MM.1S (cell line): ENCODE data around the gene TBC1D7.

Experiments
- DNase-seq: peaks from one replicate; pipeline ENCODE4 v3.0.0-alpha.2; 2015
- H2AFZ ChIP-seq: fragments of 300-600 bp; sonication (generic); 2 replicates; pipeline ENCODE4 v1.6.0; 2016; ENCODE audit warnings: antibody characterized with exemption, low read length
- H3F3A ChIP-seq: fragments of 300-600 bp; sonication (generic); 2 replicates; pipeline ENCODE4 v1.6.1; 2016; ENCODE audit warnings: mild to moderate bottlenecking, antibody characterized with exemption, low read length, moderate library complexity, mixed read lengths; ENCODE audit not compliant: insufficient read depth
- H3K27ac ChIP-seq: fragments of 300-600 bp; sonication (generic); 2 replicates; pipeline ENCODE4 v1.5.1; 2016; ENCODE audit warnings: mild to moderate bottlenecking, low read length
- H3K27me3 ChIP-seq: fragments of 300-600 bp; sonication (generic); replicated peaks from 2 replicates; pipeline ENCODE4 v1.6.0; 2016; ENCODE audit warnings: low read length; ENCODE audit not compliant: insufficient read depth
- H3K36me3 ChIP-seq: fragments of 300-600 bp; sonication (generic); replicated peaks from 2 replicates; pipeline ENCODE4 v1.6.1; 2016; ENCODE audit warnings: mild to moderate bottlenecking, low read length, mixed read lengths; ENCODE audit not compliant: insufficient read depth
- H3K4me1 ChIP-seq: fragments of 300-600 bp; sonication (generic); 2 replicates; pipeline ENCODE4 v1.6.1; 2016; ENCODE audit warnings: low read length, mixed read lengths
- H3K4me2 ChIP-seq: fragments of 300-600 bp; sonication (generic); 2 replicates; pipeline ENCODE4 v1.6.0; 2016; ENCODE audit warnings: low read depth, low read length
- H3K4me3 ChIP-seq: fragments of 300-600 bp; sonication (generic); 2 replicates; pipeline ENCODE4 v1.5.1; 2016; ENCODE audit warnings: low read length, mixed read lengths
- H3K79me2 ChIP-seq: fragments of 300-600 bp; sonication (generic); 2 replicates; pipeline ENCODE4 v1.6.1; 2016; ENCODE audit warnings: mixed run types, low read length, mixed read lengths
- H3K9ac ChIP-seq: fragments of 300-600 bp; sonication (generic); 2 replicates; pipeline ENCODE4 v1.6.1; 2016; ENCODE audit warnings: low read length, mixed read lengths
- H3K9me2 ChIP-seq: fragments of 300-600 bp; sonication (generic); replicated peaks from 2 replicates; pipeline ENCODE4 v1.6.1; 2016; ENCODE audit warnings: mild to moderate bottlenecking, low read length, mixed read lengths; ENCODE audit not compliant: insufficient read depth
- H3K9me3 ChIP-seq: fragments of 300-600 bp; sonication (generic); replicated peaks from 2 replicates; pipeline ENCODE4 v1.6.1; 2016; ENCODE audit warnings: mild to moderate bottlenecking, low read length, mixed read lengths; ENCODE audit not compliant: insufficient read depth
- H4K20me1 ChIP-seq: fragments of 300-600 bp; sonication (generic); 2 replicates; pipeline ENCODE4 v1.6.1; 2016; ENCODE audit warnings: mild to moderate bottlenecking, low read length, moderate library complexity, mixed read lengths; ENCODE audit not compliant: insufficient read depth
- CTCF ChIP-seq: fragments of 300-600 bp; sonication (generic); IDR thresholded peaks from 2 replicates; pipeline ENCODE4 v1.5.1; 2016; ENCODE audit warnings: antibody characterized with exemption, low read length, mixed read lengths
- EZH2 ChIP-seq: fragments of 300-600 bp; sonication (generic); optimal IDR thresholded peaks from 2 replicates; pipeline ENCODE3; 2017; ENCODE audit warnings: low read depth, mild to moderate bottlenecking, antibody characterized with exemption, low read length, mixed read lengths
- EZH2phosphoT487 ChIP-seq: fragments of 300-600 bp; sonication (generic); IDR thresholded peaks from 2 replicates; pipeline ENCODE4 v1.6.1; 2018; ENCODE audit warnings: antibody characterized with exemption, low read length

TBC1D7 gene

DNA sequence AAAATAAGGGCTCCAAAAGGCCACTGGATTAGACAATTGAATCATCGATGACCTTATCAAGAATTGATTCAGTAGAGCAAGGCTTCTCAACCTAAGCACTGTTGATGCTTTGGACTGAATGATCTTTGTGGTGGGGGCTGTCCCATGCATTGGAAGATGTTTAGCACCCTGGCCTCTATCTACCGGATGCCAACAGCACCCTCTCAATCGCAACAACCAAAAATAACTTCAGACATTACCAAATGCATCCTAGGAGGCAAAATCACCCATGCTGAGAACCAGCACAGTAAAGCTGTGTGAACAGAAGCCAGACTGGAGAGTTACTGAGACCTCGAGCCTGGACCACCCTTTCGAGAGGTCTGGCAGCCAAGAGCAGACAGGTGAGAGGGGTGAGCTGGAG lies 67.5 kb downstream of the TBC1D7 start:
- Histone ChIP-seq H3K27ac (peak overlapping the region; percentile 73; the same call in 1 of the 2 replicates), H3K9ac (no peak overlapping the region), H3K4me1 (peaks cover 65% of the 10 kb centered on the region), H3F3A (peaks cover 40% of the 10 kb centered on the region), H3K27me3 (no peaks in the 10 kb centered on the region), H3K4me2 (peak overlapping the region; percentile 69; the same call in 1 of the 2 replicates), H3K9me2 (no peaks in the 10 kb centered on the region), H3K36me3 (no peaks in the 10 kb centered on the region), H2AFZ (no peak overlapping the region), H3K79me2 (no peaks in the 10 kb centered on the region), H3K4me3 (no peak overlapping the region), H3K9me3 (no peaks in the 10 kb centered on the region), H4K20me1 (no peaks in the 10 kb centered on the region)
- TF ChIP-seq EZH2phosphoT487 (no peak), EZH2 (no peak), CTCF (no peak)
- DNase-seq: no peak

DNA sequence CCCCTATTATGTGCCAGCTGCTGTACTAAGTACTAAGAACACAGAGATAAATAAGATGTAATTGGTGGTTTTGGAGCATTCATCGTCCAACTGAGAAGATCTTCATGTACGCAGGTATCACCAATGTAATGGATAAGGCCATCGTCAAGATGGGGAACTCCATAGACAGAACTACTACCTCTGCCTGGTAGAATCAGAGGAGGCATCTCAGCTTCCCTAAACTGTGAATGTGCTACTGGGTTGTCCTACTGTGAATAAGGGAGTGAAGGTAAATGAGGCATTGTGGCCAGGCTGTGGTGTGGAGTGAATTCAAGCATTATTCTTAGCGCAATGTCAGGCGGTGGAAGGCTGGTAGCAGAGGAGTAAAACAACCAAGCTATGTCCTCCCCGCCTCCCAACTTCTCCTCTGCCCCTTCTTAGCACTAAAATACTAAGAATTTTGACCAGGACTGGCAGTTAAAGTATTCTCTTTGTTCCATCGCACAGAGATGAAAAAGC lies 68.2 kb downstream of the TBC1D7 start:
- TF ChIP-seq EZH2phosphoT487 (no peak), EZH2 (no peak), CTCF (no peak)
- Histone ChIP-seq H3K4me1 (peaks cover 66% of the 10 kb centered on the region), H3K9ac (no peak overlapping the region), H3K9me2 (no peaks in the 10 kb centered on the region), H3F3A (peaks cover 40% of the 10 kb centered on the region), H3K9me3 (no peaks in the 10 kb centered on the region), H3K4me2 (no peak overlapping the region), H2AFZ (no peak overlapping the region), H3K27ac (no peak overlapping the region; the same call in 1 of the 2 replicates), H3K27me3 (no peaks in the 10 kb centered on the region), H3K79me2 (no peaks in the 10 kb centered on the region), H3K36me3 (no peaks in the 10 kb centered on the region), H3K4me3 (no peak overlapping the region), H4K20me1 (no peaks in the 10 kb centered on the region)
- DNase-seq: no peak

DNA sequence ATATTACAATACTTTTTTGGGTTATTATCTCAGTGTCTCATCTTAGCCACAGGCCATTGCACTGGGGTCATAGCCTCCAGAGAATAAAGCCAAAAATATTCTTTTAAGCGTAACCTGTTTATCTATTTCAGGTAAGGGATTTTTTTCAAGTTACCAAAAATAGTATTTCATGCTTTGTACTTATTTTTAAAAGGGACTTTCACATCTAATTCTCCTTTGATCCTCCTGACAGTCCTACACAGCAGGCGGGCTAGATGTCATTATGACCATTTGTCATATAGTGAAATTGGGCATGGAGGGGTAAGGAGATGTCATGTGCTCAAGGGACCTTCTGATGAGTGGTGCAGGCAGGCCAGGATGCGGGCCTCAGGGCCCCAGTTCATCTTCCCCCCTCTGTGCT lies 68.9 kb downstream of the TBC1D7 start:
- Histone ChIP-seq H3K4me2 (peak overlapping the region; percentile 51), H3K9ac (no peak overlapping the region), H3K36me3 (no peaks in the 10 kb centered on the region), H4K20me1 (no peaks in the 10 kb centered on the region), H3K27ac (peak overlapping the region; percentile 32; the same call in 1 of the 2 replicates), H3K79me2 (no peaks in the 10 kb centered on the region), H3K9me3 (no peaks in the 10 kb centered on the region; the same call in 1 of the 2 replicates), H3K9me2 (no peaks in the 10 kb centered on the region), H3K4me3 (no peak overlapping the region), H3K4me1 (peaks cover 66% of the 10 kb centered on the region), H2AFZ (no peak overlapping the region), H3F3A (peaks cover 40% of the 10 kb centered on the region), H3K27me3 (no peaks in the 10 kb centered on the region)
- TF ChIP-seq EZH2 (no peak), CTCF (no peak), EZH2phosphoT487 (no peak)
- DNase-seq: peak; percentile 89
